GM19467 (cell line): Measurements from ENCODE around the gene TMEM42.

ENCODE experiments used
- ATAC-seq: cut with Tn5 transposase; IDR thresholded peaks from one replicate; pipeline ENCODE4 v1.9.1; 2021; ENCODE audit warnings: mild to moderate bottlenecking, moderate library complexity; ENCODE audit not compliant: unreplicated experiment

Gene TMEM42

DNA sequence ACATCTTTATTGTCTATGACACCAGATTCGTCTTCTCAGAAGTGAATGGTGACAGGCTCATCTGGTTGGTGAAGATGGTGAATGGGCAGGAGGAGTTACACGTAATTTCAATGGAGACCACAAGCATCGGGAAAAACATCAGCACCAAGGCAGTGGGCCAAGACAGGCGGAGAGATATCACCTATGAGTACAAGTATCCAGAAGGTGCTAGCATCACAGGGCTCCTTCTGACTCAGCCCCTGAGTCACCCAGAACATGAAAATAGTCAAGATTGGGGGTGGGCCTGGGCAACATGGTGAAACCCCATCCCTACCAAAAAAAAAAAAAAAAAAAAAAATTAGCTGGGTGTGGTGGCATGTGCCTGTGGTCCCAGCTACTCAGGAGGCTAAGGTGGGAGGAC, 45.3 kb downstream of the TMEM42 start:
- ATAC-seq: no peak

DNA sequence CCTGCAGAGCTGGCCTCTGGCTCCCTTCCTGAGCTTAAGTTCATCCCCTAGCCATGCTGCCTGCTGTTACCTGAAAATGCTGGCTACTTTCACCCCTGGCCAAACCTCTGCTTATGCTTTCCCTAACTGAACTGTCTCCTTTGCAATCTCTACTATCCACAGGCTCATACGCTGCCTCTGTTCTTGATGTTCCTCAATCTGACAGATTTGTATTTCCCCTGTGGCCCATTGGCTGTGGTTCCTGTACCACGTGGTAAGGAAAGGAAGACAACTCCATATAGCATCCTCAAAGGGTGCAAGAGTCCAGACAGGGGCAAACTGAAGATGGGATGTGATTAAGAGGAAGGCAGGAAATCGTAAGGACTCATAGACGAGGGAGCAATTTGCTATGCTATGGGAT, 45.9 kb downstream of the TMEM42 start:
- ATAC-seq: no peak

DNA sequence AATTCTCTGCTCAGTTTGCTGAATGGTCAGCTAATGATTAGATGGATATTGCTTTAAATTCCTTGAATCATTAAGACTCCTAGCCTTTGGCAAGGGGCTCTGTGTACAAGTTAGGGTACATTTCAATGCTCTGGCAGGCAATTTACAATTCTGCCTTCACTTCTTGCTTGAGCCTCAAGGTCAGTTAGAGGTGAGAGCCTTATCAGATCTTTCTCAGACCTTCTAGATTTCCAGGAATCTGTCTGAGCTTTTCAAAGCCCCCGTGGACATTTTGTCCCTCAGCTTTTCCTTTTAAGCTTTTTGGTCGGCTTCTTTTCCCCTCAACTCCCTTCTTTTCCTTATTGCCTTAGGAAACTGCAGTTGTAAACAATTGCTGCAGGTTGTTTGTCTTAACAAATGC, 47.4 kb downstream of the TMEM42 start:
- no peak for ATAC-seq

DNA sequence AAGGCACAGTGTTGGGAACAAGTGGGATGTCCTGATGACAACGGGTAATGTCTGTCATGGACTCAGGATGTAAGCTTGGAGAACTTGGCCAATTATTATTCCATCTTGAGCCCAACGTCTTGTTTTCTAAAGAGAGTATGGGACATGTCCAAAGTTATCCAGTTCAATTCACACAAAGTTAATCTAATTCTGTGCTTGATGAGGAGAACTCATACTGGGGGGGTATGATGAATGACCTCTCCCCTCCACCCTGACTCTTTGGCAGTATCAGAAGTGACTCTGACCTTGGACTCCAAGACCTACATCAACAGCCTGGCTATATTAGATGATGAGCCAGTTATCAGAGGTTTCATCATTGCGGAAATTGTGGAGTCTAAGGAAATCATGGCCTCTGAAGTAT, 49.0 kb downstream of the TMEM42 start:
- no peak for ATAC-seq

DNA sequence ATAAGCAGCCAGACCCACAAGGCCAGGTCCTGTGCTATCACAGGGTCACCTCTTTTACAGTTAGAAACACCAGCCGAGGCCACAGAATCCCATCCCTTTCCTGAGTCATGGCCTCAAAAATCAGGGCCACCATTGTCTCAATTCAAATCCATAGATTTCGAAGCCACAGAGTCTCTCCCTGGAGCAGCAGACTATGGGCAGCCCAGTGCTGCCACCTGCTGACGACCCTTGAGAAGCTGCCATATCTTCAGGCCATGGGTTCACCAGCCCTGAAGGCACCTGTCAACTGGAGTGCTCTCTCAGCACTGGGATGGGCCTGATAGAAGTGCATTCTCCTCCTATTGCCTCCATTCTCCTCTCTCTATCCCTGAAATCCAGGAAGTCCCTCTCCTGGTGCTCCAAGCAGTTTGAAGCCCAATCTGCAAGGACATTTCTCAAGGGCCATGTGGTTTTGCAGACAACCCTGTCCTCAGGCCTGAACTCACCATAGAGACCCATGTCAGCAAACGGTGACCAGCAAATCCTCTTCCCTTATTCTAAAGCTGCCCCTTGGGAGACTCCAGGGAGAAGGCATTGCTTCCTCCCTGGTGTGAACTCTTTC, 52.3 kb downstream of the TMEM42 start:
- ATAC-seq: no peak

DNA sequence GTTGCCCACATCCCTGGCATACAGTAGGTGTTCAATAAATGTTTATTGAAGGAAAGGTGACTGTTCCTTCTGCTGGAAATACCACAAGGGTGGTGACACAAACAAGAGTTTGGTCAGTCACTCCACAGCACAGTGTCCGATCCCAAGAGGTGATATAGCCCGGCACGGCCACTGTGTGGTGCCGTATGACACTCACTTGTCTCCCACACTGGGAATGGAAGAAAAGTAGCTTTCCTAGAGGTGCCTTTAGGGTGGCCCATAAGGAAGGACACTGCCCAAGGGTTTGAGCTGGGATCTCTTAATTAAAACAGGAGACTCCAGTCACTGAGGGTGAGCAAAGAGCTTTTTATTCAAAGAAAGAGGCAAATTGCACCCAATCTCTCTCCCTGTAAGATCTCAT, 53.2 kb downstream of the TMEM42 start:
- no peak for ATAC-seq
